HS-27A (cell line): ENCODE measurements around the gene PAX8.

Source experiments
- DNase-seq: peaks from one replicate; pipeline ENCODE4 v3.0.0-alpha.2; 2012; ENCODE audit warnings: low read depth, missing footprints

PAX8 gene

DNA sequence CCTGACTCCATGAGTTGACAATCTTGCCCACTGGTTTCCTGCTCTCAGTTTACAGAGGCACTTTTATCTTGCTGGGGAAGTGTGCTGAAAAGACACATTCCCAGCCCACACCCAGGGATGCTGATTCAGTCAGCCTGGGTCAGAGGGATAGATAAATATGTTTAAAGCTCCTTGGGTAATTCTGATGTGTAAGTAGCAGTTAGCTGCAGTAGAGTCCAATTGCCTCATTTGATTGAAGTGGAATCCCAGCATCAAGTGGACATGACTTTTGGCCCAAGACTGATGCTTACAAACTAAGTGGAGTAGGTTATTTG, 75.5 kb downstream of the PAX8 start:
- DNase-seq = no peak

DNA sequence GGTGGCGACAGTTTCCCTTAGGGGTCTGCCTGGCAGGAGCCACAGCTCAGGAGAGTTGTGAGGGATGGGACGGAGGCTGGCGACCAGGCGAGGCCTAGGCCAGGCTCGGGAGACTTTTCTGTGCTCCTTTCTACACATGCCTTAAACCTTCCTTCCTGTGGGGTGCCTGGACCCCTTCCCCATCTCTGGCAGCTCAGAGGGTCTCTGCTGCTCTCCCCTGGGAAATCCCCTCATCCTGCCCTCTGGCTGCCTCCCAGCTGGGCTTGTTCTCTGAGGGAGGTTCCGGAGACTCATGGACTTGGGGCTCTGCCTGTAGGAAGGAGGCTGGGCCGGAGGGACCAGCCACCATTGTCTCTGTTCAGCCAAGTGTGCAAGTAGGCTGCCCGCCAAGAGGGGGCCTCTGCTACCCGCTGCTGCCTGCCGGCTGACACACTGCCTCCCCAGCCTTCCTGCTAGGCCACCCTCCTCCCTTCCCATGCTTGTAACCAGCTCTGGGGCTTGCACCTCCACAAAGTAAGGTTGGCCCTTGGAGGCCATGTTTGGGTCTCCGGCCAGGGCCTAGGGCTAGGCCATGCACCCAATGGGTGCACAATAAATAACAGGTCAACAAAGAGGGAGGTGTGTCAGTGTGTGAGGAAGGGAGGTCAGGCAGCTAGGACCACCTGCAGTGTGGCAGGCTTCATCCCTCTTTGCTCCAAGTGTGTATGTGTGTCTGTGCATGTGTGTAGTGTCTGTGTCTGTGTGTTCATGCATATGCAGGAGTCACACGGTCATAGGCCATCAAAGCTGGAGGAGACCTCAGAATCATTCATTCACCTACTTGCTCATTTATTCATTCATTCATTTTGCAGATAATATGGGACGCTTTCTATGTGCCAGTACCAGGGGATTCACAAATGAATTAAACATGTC, 76.2 kb downstream of the PAX8 start:
- DNase-seq = no peak

DNA sequence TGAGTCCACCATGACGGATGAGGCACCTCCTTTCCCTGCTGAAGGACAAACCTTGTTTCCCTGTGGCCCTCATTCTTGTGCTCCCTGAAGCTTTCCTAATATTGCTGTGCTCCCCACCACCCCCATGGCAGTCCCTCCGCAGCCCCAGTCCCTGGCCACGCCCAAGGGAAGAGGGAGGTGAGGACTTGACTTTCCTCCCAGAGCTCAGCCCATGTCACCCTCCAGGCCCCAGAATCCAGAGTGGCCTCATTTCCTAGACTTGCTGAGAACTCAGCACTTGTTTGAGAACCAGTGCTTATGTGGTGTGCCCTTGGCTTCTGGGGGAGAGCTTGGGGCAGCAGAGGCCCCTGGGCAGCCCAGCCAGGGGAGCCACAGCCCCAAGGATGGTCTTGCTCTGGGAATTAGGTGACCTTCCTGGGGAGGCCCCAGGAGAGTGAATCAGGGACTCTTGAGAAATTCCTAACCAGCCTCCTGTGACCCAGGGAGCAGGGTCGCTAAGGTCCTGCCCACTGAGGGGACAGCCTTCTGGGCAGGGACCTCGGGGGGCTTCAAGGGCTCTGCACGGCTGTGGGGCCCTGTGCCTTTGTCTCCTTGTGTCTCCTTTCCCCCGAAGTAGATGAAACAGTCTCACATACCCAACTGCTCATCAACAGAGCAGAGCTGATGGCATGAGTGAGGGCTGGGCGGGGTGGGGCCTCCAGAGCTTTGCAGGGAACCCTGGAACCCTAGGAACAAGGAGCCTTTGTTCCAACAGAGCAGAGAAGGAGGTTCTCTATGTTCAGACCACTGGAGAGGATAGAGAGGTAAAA, 77.0 kb downstream of the PAX8 start:
- no peak for DNase-seq

DNA sequence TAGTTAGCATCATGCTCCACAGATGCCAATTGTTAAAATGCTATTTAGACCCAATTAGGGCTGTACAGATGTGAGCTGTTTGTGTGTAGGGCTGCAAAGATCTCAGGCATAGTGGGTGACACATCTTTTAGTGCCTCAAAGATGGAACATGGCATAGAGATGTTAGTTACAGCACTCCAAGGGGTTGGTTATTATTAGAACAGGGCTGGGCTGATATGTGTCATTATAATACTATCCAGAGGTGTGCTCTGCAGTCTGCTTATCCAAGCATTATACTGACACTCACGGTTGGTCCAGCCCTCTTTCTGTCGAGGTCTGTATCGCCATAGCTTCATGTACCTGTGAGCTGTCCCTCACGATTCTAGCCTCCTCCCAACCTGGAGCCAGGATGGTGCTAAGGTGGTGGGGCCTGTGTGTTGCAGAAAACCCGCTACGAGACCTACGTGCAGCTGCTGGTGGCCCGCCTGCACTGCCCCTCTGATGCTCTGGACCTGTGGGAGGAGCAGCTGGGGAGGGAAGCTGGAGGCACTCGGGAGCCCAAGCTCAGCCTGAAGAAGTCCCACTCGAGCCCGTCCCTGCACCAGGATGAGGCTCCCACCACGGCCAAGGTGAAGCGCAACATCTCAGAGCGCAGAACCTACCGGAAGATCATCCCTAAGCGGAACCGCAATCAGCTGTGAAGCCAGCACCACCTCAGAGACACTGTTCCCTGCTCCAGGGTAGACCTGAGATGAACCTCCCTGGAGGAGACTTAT, 77.8 kb downstream of the PAX8 start:
- no peak for DNase-seq

DNA sequence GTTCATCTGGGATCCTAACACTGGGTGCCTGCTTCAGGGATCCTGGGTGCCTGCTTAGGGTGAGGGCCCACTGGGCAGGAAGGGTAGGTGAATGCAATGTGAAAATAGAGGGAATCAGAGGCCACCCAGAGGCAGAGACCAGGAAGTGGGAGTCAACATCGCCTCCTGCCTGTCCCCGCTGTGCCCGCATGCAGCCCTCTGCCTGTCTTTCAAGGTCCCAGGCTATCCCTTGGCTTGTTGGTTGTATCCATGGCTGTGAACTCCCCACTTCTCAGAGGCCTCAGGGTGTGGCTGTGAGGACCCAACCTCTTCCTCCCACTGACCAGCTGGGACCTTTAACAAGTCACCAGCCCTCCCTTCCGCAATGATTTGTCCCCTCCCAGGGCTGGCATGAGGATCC, 78.5 kb downstream of the PAX8 start:
- DNase-seq = no peak

DNA sequence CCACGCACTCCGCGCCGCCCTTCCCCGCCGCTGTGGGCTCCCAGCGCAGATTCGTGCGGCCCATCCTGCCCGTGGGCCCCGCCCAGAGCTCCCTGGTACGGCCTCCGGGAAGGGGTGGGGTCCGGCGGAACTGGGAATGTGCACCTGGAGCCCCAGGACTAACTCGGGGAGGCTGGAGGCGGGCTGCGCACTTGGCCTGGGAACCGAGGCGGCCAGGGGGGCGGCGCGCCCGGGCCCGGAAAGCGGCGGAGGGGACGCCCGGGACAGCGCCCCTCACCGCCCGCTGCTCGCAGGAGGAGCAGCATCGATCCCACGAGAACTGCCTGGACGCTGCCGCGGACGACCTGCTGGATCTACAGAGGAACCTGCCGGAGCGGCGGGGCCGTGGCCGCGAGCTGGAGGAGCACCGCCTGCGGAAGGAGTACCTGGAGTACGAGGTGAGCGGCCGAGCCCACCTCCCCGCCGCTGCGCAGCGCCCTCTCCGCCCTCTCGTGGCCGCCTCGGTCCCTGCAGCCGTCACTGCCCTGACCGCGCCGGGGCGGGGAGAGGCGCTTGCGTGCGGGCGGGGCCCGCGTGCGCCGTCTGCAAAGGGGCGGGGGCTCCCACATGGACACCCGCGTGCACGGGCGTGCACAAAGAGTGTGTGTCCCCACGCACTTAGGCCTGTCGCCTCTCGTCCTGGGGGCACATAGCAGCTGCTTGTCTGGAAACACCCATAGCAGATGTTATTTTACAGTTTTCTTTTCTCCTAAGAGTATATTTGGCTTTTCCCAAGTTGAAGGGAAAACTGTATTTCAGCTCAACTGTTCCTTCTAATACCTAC, 79.7 kb downstream of the PAX8 start:
- peak; percentile 51 for DNase-seq

DNA sequence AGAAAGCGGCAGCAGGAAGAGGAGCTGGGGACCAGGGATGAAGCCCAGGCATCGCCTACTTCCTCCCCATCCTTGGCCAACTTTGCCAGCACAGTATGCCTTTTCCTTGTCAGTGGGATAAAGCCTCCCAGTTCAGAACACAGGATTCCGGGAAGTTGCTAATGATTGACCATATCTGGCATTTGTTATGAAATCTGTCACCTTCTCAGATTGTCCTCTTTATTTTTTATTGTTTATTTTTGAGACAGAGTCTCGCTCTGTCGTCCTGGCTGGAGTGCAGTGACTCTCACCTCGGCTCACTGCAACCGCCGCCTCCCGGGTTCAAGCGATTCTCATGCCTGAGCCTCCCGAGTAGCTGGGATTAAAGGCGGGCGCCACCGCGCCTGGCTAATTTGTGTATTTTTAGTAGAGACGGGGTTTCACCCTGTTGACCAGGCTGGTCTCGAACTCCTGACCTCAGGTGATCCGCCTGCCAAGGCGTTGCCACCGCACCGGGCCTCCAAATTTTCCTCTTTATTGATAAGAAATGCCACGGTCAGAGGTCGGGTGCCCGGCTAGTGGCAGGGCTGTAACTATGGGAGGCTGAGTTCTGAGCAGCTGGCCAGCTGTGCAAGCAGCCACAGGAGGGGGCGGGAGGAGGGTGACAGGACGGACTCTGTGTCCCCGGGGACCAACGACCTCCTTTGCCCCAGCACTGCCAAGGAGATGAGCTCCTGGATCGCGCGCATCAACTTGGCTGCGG, 80.5 kb downstream of the PAX8 start:
- DNase-seq = no peak

DNA sequence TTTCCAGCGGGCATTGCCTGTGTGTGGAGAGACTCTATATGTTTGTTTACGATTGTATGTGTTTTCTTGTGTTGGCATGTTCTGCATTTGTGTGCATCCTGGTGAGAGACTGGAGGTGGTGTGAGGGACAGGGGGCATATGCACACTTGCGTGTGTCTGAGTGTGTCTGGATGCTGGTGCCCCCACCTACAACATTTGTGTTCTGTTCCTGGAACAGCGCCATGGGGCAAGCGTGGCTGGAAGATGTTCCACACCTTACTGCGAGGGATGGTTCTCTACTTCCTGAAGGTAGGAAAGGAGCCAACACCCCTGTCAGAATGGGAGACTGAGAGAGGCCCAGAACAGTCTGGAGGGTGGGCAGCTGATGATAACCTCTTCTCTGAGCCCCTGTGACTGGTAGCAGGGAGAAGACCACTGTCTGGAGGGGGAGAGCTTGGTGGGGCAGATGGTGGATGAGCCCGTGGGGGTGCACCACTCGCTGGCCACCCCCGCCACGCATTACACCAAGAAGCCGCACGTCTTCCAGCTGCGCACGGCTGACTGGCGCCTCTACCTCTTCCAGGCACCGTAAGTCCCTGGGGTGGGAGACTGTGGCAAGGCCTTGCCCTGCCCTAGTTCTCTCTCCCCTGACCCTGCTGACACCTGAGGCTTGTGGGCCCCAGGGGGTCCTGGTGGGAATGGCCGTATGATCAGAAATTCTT, 81.2 kb downstream of the PAX8 start:
- DNase-seq = no peak

DNA sequence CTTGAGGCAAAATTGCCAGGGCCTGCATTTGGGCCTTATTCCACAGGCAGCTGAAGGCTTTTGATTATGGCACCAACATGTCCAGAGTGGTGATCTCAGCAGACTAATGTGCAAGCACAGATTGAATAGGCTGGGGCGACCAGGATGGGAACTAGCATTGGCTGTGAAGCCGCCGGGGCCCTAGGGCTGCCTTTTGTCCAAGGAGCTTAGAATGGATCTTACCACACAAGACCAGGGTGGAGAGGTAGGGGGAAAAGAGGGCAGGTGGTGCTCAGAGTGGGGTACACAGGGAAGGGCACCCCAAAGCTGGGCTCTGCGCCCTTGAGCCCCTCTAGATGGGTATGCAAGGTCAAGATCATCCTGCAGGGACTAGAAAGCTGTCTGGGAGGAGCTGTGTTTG, 81.9 kb downstream of the PAX8 start:
- no peak for DNase-seq

DNA sequence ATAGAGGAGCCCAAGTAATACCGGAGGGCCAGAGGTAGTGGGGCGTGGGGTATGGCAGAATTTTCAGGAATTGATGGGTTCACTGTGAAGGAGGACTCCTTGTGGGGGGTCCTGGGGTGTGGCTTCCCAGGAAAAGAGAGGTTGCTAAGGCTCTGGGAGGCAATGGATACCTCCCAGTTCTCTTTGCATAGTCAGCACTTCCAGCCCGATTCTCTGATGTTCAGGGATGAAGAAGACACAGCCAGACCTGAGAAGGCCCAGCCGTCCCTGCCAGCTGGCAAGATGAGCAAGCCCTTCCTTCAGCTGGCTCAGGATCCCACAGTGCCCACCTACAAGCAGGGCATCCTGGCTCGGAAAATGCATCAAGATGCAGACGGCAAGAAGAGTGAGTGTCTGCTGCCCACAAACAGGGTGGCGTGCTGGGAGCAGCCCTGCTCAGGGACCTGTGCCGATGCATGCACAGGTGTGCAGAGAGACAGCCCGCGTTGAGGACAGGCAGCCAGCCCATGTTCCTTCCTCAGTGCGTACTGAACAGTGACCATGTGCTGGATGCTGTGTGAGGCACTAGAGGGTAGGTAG, 82.7 kb downstream of the PAX8 start:
- DNase-seq = no peak

DNA sequence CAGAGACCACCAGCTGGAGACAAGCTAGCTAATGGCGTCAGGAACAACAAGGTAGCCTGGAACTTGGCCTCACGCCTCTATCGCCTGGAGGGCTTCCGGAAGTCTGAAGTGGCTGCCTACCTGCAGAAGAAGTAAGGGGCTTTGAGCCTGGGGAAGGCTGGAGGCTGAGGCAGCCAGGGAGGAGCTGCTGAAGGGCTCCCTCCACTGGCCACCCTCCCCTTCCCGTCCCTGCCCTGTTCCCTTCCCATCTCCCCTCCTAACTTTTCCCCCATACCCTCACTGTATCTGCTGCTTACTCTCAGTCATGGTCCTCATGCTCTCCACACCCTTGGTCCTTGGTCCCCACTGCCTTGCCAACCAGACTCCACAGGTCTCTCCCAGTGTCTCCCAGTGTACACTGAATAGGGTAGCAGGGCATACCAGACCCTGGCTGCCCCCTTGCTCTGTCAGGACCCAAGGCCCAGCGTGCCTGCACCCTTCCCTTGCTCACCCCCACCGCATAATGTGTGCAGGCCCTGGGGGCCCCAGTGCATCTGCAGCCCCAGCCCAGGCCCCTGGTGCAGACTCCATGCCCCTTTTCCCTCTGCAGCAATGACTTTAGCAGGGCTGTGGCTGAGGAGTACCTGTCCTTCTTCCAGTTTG, 86.1 kb downstream of the PAX8 start:
- no peak for DNase-seq

DNA sequence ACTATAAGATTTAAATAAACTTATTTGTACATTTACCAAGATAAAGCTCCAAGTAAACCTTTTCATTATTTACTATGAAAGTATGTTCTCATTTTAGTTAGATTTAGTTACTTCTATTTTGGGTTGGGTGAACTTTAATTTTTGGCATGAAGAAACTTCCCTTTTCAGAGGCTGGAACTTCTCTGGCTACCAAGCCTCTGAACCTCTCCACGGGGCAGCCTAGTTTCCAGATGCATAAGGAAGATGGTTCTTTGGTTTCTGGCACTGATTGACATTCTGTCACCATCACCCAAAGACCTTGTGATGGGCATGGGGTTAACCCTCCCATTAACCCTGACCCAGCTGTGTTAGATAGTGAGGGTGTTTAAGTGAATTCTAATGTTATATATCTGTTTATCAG, 87.8 kb downstream of the PAX8 start:
- no peak for DNase-seq

DNA sequence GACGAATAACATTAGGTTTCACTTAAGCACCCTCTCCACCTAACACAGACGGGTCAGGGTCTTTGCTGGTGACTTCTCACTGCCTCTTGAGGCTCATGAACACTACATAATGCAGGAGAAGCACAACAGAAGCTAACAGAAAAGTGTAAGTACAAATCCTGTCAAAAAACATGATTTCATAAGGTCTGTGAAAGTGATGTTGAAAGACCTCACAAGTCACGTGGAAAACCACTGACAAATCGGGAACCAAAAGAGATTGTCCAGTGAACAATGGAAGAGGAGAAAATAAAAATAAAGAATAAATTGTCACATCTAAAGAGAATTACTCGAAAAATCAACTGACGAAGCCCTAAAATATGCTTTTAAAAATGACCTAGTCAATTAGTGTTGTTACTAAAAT, 91.0 kb downstream of the PAX8 start:
- no peak for DNase-seq

DNA sequence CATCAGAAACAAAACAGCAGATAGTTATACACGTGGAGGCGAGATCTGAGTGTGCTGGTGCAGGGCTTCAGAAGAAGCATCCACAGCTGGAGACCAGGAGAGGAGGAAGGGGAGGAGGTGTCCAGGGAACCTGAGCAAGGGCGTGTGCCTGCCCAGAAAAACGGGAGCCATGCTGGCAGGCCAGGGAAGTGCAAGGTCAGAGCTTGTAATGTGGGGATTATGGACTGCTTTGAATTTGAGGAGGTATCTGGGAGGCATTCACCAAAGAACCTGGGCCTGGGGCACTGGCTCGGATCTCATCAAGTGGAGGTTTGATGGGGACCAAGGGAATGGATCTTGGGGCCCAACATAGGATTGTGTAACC, 92.3 kb downstream of the PAX8 start:
- no peak for DNase-seq

DNA sequence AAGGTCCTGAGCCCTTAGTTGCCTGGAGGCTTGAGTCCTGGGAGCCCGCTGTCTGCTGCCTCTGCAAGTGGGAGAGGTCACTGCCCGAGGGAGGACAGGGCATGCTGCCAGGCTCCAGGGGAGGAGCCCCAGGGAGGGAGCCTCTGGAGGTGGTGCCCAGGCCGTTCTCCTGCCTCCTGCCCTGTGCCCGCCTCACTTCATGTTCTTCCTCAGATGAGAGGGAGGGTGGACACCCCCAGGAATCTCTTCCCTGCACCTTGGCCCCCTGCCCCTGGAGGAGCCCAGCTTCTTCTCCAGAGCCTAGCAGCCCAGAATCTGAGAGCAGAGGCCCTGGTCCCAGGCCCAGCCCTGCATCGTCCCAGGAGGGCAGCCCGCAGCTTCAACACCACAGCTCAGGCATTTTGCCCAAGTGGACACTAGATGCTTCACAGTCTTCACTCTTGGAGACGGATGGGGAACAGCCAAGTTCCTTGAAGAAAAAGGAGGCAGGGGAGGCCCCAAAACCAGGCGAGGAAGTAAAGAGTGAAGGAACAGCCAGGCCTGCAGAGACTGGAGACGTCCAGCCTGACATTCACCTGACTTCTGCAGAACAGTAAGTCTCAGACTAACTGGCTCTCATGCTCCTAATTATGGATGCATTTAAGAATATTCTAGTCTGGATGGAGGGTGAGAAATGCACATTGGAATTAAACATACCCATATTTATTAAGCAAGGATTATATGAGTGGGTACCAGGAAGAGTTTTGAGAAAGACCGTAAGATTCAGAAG, 92.9 kb downstream of the PAX8 start:
- no peak for DNase-seq

DNA sequence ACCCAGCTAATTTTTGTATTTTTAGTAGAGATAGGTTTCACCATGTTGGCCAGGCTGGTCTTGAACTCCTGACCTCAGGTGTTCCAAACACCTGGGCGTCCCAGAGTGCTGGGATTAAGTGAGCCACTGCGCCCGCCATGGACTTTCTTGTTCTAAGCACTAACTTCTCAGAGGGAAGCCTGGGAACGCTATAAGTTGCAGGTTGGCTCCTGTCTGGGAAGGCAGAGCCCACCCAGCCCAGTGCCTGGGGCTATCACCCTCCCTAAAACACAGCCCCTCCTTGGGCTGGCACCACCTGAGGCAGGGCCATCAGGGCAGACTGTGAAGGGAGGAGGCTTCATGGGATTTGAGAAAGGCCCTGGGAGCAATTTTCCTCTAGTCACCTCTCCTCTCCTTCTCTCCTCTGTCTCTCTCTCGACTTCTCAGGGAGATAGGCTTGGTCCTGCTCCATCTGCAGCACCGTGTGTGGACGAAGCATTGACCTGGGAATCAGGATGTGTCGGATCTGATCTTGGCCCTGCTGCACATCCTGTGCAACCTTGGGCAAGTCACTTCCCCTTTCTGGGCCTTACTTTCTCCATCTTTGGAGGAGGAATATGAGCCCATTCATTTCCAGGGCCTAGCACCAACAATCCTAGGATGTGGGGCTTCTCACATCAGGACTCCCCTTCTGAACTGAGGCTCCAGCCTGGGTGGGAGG, 94.0 kb downstream of the PAX8 start:
- no peak for DNase-seq

DNA sequence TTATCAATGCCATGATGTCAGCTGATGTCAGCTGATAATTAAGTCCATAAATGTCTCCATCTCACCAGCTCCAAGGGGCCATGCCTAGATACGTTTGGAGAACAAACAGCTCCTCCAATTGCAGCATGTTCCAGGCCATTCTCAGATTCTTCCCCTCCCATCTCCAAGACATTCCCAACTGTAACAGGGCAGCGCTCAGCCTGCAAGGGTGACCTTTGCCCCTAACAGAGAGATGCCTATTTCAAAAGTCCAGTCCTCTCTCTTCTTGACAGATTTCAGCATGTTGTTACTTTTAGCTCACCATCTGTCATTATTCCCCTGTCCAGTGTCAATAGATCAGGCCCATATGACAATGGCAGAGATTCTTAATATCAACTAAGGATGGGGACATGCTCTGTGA, 95.0 kb downstream of the PAX8 start:
- DNase-seq = no peak

DNA sequence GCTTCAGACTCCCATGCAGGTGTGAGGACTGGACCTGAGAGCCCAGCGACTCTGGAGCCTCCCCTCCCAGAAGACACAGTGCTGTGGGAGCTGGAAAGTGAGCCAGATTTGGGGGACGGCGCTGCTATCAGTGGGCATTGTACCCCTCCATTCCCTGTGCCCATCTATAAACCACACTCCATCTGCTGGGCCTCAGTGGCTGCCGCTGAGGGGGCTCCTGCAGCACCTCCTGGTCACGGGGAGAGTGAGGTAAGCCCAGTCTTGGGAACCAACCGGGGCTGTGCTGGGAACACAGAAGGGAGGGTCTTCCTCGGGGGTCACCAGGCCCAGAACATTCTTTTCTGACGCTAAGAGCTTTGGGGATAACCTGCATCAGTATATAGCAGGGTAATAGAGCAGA, 95.5 kb downstream of the PAX8 start:
- no peak for DNase-seq
